Measurements from ENCODE around the gene ONECUT3.
"Not testable (repeated sequence)": the region's sequence is repeated elsewhere in the genome, so short reads cannot be mapped to it uniquely, and the experiment has no call there.

ONECUT3 gene

GRCh38 chr19:1756264-1756663 lies 3.0 kb downstream of the ONECUT3 start:
- TF ChIP-seq POLR2A (IDR thresholded peaks at IDR 0.05; ENCODE audit: low read length) = no peak
- TF ChIP-seq GATA1 (IDR thresholded peaks at IDR 0.05; ENCODE audit: low read depth, low read length) = no peak
- no peak for DNase-seq

- TF ChIP-seq GATA1 (IDR thresholded peaks at IDR 0.05; ENCODE audit: low read depth, low read length) = no peak
- no peak for TF ChIP-seq POLR2A (IDR thresholded peaks at IDR 0.05; ENCODE audit: low read length)
- DNase-seq = no peak
Observed at GRCh38 chr19:1756705-1757465, 3.6 kb downstream of the ONECUT3 start.

DNA sequence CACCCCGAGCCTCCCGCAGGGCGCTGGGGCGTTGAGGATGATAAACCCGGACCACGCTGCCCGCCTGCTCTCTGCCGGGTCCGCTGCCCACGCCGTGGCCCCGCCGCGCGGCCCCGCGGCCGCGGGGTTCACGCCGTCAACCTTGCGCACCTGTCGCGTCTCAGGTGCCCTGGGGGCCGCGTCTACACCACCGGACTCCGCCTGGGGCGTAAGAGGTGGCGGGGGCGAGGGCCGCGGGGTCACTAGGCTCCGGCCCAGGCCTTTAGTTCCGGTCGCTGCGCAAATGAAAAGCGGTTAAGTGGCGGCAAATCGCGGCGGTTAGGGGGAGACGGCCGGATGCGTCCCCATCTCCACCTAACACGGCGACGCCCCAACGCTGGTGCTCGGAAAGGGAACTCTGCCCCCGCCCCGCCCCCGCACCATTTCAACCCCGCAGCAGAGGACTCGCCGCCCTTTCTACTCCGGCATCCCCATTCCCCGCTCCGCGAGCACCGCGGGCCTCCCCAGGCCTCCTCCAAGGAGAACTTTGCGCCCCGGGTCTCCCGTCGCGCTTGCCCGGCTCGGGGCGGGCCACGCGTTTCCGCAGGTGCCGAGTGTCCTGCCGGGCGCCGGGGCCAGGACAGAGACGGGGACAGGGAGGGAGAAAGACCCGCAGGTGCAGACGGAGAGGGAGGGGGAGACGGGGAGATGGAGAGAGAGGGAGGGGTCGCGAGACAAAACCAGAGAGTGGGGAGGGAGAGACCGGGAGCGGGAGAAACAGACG lies 4.3 kb downstream of the ONECUT3 start:
- no peak for TF ChIP-seq GATA1 (IDR thresholded peaks at IDR 0.05; ENCODE audit: low read depth, low read length)
- TF ChIP-seq POLR2A (IDR thresholded peaks at IDR 0.05; ENCODE audit: low read length) = no peak
- no peak for DNase-seq

DNA sequence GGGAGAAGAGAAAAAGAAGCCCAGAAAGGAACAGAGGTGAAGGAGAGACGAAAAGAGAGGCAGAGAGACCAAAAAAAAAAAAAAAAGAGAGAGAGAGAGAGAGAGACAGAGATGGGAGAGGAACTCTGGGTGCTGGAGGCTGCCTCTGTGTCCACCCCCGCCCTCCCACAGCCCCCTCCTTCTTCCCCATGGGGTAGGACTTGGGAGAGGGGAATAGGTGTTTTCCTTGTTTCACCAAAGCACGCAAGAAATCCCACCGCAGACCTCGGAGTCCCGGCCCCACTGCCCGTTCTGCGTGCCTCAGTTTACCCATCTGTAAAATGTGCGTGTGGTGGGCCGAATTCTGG lies 4.9 kb downstream of the ONECUT3 start:
- DNase-seq = no peak
- no peak for TF ChIP-seq POLR2A (IDR thresholded peaks at IDR 0.05; ENCODE audit: low read length)

DNA sequence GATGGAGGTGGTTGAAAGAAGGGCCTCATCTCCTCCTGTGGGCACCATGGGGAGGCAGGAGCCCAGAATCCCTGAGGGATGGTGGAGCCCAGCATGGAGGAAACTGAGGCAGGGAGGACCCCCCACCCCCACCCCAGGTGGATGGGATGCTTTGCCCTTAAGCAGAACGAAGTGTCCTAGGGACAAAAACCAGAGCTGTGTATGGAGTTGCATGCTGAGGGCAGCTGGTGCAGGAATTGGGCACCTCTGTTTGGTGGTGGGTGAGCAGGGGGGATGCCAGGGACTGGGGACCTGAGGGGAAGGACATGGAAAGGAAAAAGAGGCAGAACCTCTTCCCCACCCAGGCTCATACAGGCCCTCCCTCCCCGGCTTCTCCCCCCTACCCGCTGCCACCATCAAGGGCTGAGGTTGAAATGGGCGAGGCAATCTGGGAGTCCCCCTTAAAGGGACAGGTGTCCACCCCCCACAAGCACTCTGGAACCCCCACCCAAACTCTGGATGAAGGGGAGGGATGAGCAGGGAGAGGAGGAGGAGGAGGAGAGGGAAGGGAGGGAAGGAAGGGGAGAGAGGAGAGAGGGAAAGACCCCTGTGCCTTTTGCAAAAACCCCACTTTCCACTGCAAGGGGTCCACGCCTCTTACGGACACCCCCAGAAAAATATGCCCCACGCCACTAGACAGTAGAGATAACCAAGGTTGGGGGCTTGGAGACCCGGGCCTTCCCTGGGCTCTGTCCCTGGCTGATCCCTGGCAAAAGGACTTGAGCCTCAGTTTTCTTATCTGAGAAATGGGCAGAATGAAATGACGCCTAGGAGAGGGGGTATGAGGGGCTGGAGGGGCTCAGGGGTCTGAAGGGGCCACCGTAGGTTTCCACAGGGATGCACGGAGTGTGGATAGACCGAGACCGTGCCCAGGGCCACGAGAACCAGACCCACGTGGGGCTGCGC lies 5.9 kb downstream of the ONECUT3 start:
- no peak for TF ChIP-seq GATA1 (IDR thresholded peaks at IDR 0.05; ENCODE audit: low read depth, low read length)
- no peak for TF ChIP-seq POLR2A (IDR thresholded peaks at IDR 0.05; ENCODE audit: low read length)

GRCh38 chr19:1760020-1760419 lies 6.7 kb downstream of the ONECUT3 start:
- no peak for TF ChIP-seq POLR2A (IDR thresholded peaks at IDR 0.05; ENCODE audit: low read length)
- TF ChIP-seq GATA1 (IDR thresholded peaks at IDR 0.05; ENCODE audit: low read depth, low read length) = no peak
- DNase-seq = no peak

More for the DNA sequence above, 5.9 kb downstream of the ONECUT3 start:
- DNase-seq = no peak

- DNase-seq = not testable (repeated sequence)
Observed at GRCh38 chr19:1760786-1761527, 7.7 kb downstream of the ONECUT3 start.

GRCh38 chr19:1761528-1762242 lies 8.4 kb downstream of the ONECUT3 start:
- no peak for DNase-seq
- TF ChIP-seq POLR2A (IDR thresholded peaks at IDR 0.05; ENCODE audit: low read length) (no peak), GATA1 (IDR thresholded peaks at IDR 0.05; ENCODE audit: low read depth, low read length) (no peak)

DNA sequence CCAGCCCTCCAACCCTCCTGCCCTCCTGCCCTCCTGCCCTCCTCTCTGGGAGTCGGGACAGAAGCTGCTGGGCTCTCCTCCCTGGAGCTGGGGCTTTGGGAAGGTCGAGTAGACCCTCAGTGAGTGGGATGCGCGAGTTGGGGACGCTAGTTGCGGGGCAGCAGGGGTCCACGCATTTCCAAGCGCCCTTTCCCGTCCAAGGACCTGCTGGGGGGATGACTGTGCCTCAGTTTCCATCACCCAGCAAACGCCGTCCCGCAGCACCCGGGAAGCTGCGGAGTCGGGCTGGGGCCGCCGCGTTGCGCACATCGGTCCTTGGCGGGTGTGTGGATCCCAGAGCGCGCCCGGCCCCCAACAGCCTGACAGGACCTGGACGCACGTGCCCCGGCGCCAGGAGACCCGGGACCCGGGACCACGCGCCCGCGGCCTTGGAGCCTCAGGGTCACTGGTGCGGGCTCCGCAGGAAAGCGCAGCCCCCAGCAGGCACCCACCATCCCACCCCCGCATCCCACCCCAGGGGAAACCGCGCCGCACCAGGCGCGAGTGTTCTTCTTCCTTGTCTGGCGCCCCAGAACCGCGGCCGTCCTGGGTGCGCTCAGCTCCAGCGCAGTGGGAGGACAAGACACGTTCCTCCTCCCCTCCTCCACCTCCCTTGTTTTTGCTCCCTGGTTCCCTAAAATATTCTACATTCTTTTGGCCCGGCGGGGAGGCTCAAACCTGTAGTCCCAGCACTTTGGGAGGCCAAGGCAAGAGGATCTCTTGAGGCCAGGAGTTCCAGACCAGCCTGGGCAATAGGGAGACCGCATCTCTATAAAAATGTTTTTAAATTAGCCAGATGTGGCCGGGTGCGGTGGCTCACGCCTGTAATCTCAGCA lies 9.2 kb downstream of the ONECUT3 start:
- DNase-seq = no peak
- TF ChIP-seq GATA1 (IDR thresholded peaks at IDR 0.05; ENCODE audit: low read depth, low read length) (no peak), POLR2A (IDR thresholded peaks at IDR 0.05; ENCODE audit: low read length) (no peak)

DNA sequence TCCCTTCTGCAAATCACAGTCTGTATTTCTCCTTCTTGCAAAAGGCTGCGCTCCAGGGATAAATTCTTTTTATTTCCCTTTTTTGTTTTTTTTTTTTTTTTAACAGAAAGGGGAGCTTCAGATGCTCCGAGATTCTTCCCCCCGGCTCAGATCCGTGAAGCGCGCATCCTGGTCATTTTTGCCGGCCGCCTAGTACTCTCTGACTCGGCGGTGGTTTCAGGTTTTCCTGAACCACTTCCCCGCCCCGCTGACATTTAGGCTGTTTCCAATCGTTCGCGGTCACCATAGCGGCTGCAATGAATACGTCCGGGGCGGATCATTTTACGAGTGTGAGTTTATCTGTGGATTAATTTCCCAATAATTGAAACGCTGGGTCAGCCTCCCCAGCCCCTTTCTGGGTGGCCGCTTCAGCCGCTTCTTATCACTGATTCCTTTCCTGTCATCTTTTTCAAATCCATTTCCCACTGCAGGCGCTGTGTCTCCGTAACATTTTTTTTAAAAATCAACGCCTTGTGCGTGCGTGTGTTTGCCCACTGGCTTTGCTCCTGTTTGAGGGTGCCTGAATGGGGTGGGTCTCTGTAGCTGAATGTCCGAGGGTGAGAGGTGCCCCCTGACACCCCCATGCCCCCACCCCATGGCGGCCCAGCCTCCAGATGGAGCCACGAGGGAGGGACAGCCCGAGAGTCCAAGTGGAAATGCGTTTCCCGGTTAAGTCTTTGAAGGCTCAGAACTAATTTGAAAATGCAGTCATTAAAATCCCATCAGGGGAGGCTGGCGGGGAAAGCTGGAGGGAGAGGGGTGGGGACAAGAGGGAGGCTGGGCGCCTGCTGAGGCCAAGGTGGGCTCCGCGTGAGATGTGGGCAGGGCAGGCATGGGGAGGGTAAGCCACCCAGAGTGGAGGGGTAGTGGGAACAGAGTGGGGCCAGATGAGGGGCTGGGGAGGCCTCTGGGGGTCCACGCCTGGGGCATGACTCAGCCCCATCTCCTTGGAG lies 10.6 kb downstream of the ONECUT3 start:
- TF ChIP-seq GATA1 (IDR thresholded peaks at IDR 0.05; ENCODE audit: low read depth, low read length) = no peak
- TF ChIP-seq POLR2A (IDR thresholded peaks at IDR 0.05; ENCODE audit: low read length) = no peak
- DNase-seq = no peak

GRCh38 chr19:1764729-1765128 lies 11.4 kb downstream of the ONECUT3 start:
- no peak for DNase-seq
- TF ChIP-seq POLR2A (IDR thresholded peaks at IDR 0.05; ENCODE audit: low read length) (no peak), GATA1 (IDR thresholded peaks at IDR 0.05; ENCODE audit: low read depth, low read length) (no peak)
